NCI-H1694 (cell line): Measurements from ENCODE around the gene ERLIN1.
"Not testable (repeated sequence)": the region's sequence is repeated elsewhere in the genome, so short reads cannot be mapped to it uniquely, and the experiment has no call there.

ENCODE experiments used
- DNase-seq: peaks from one replicate; lab custom pipeline; 2025; lab: John Stamatoyannopoulos, UW

The ERLIN1 gene

GRCh38 chr10:100133801-100134200 lies 52.0 kb downstream of the ERLIN1 start:
- DNase-seq, result no peak

DNA sequence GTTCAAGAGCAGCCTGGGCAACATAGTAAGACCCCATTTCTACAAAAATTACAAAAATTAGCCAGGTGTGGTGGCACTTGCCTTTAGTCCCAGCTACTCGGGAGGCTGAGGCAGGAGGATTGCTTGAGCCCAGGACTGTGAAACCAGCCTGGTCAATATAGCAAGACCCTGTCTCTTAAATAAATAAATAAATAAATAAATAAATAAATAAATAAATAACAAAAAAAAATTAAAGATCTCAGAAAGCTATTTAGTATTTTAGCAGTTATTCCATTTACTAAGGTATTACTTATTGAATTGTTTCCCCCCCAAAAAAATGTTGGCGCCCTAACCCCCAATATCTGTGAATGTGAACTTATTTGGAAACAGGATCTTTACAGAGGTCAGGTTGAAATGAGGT lies 53.4 kb downstream of the ERLIN1 start:
- no peak for DNase-seq

DNA sequence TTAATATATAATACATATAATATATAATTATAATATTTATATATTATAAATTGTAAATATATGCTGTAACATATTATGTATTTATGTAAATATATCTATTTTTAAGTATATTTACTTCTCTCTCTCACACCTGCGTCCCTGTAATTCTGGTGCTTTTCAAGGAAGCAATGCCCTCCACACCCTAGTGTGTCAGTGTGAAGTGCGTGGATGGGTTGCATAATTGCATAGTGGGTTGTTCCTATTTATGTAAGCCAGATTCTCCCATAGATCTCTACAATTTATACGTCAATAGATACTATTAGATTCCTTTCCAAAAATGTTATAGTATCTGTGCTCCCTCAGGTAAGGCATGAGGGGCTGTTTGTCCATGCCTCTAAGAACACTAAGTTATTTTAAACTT lies 54.3 kb downstream of the ERLIN1 start:
- DNase-seq, result no peak

GRCh38 chr10:100130831-100131230 lies 55.0 kb downstream of the ERLIN1 start:
- DNase-seq, result no peak

- no peak for DNase-seq
These were observed 56.4 kb downstream of the ERLIN1 start for GRCh38 chr10:100129424-100129823.

- DNase-seq, result no peak
These were observed 56.9 kb downstream of the ERLIN1 start for GRCh38 chr10:100128951-100129350.

- DNase-seq, result not testable (repeated sequence)
These were observed 60.5 kb downstream of the ERLIN1 start for GRCh38 chr10:100125335-100125734.

DNA sequence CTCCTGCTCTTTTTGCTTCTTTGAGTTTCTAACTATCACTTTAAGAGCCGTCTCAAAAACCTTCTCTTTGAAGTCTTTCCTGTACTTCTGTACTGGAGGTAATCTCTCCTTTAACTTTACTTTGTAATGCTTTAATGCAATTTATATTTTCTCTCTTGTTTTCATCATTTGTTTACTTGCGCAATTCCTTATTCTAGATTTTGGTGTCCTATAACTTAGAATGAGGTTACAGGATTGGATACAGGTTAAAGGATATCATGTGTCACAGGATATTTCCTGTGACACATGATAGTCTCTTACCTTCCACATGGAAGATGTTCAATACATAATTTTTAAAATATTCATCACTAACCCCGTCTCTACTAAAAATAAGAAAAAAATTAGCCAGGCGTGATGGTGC lies 61.7 kb downstream of the ERLIN1 start:
- no peak for DNase-seq

DNA sequence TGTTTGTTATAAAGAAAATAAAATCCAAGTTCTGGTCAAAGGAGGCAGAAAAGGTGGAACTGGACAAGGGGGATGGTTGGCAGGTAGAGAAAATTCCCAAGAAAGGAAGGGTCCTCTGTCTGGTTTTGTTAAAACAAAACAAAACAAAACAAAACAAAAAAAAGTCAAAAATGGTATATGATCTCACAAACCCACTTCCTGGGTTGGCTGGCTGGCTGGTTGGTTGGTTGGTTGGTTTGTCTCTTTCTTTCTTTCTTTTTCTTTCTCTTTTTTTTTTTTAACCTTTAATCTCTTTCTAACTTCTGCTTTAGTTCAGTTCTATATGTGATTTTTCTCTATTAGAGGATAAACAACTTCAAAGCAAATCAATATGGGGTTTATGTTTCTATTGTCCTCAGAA lies 63.0 kb downstream of the ERLIN1 start:
- no peak for DNase-seq

GRCh38 chr10:100120550-100120949 lies 65.3 kb downstream of the ERLIN1 start:
- DNase-seq, result no peak

DNA sequence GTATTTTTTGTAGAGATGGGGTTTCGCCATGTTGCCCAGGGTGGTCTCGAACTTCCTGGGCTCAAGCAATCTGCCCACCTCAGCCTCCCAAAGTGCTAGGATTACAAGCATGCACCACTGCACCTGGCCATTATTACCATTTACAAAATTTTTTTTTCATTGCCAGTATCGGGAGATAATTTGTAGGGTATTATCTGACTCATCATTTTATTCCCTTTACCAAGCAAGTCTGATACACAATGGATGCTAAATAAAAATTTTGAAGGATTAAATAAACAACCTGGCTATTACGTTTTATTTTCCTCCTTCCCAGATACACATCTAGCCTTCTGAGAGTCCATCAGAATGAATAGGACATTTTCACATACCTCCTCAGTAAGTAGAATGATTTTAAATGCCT lies 66.1 kb downstream of the ERLIN1 start:
- DNase-seq, result no peak

GRCh38 chr10:100114976-100115770 lies 70.7 kb downstream of the ERLIN1 start:
- DNase-seq, result no peak

DNA sequence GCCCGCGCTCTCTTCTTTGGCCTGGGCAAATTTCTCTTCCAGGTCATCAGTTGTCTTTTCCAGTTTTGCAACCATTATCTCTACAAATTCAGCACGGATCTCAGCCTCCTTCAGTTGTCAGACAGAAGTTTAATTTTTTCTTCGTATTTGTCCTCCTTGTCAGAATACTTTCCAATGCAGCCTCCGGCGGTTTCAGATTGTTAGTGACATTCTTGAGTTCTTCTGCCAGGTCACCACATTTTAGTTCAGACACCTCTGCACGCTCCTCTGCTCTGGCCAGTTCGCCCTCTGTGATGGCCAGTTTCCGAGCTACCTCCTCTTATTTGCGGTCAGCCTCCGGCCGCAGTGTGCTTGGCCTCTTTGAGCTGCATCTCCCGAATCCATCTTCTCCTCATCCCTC lies 71.4 kb downstream of the ERLIN1 start:
- DNase-seq, result no peak

DNA sequence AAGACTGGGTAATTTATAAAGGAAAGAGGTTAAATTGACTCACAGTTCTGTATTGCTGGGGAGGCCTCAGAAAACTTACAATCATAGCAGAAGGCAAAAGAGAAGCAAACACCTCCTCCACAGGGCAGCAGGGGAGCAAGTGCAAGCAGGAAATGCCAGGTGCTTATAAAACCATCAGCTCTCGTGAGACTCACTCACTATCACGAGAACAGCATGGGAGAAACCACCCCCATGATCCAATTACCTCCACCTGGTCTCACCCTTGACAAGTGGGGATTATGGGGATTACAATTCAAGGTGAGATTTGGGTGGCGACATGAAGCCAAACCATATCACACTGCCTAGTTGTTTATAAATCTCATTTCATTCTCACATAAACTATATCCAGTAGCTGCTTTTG lies 76.2 kb downstream of the ERLIN1 start:
- no peak for DNase-seq

DNA sequence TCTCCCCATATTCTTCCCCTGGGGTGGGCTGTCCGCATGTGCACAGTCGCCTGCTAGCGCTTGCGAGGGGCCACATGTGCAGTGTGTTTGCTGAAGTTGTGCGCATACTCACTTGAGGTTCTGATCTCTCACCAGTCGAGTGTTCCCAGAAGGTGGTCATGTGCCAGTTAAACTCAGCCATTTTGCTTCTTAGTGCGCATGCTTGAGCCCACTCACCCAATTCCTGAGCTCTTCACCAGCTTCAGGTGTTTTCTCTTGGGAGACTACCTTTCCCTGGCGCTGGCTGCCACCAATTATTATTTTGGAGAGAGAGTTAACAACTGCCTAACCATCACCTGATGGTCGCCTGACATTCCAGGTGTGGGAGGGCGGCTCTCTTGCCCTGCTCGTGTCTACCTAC lies 79.0 kb downstream of the ERLIN1 start:
- no peak for DNase-seq

- no peak for DNase-seq
These were observed 81.5 kb downstream of the ERLIN1 start for GRCh38 chr10:100104300-100104699.

DNA sequence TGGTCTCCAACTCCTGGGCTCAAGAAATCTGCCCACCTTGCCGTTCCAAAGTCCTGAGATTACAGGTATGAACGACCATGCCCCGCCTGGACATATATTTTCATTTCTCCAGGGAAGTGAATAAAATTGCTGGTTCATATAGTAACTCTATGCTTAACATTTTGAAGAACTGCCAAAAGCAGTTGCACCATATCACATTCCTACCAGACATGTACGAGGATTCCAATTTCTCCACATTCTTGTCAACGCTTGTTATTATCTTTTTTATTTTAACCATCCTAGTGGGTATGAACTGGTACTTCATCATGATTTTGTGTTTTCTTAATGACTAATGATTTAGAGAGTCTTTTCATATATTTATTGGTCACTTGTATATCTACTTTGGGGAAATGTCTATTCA lies 82.2 kb downstream of the ERLIN1 start:
- DNase-seq, result no peak

DNA sequence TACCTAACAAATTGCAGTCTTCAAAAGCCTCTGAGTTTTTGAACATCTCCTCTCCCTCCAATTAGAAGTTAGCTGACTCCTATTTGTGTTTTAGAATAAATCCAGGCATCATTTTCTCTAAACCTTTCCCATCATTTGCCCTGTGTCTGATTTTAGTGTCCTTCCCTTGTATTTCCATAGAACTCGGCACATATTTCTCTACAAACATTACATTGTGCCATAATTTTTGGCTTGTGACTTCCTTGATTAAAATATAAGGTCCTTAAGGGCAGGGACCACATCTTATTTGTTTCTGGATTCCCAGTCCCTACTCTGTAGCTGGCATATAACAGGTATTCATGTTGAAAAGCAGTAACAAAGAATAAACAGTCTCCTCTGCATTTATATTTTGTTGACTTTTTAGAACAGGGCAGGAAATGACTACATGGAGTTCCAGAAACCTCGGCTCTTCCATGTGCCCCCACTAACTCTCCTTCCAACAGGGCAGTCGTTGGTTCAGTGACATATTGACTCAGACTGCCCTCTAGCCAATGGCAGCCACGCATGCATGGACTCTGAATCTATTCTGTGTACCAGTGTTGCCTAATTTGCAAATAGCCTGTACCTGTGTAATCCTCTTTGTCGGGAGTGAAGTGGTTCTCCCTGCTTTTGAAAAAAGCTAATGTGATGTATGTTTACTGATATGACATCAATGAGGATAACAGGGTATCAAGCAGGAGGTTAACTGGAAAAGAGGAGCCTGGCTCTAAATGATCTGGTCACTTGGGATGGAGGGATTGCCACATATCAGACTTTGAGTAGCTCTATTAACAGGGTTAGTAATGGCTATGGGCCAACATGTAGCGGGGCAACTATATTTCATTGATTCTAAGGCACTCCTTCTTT lies 84.4 kb downstream of the ERLIN1 start:
- no peak for DNase-seq

- DNase-seq, result no peak
These were observed 85.1 kb downstream of the ERLIN1 start for GRCh38 chr10:100100651-100101184.
